Mammary epithelial cell (primary cell): ENCODE results near the gene CTU2.

ENCODE experiments used
- CTCF ChIP-seq, 2 donors: IDR thresholded peaks in 1 of 2; conservative IDR thresholded peaks in 1 of 2; 2 replicates each; pipeline ENCODE4 v1.5.1; 2011 to 2012; ENCODE audit warnings: inconsistent platforms in 2 of 2, low read length in 2 of 2, mild to moderate bottlenecking in 2 of 2, control low read depth in 1 of 2, low read depth in 1 of 2; ENCODE audit not compliant: insufficient read depth in 1 of 2; ENCODE audit errors: extremely low read depth in 1 of 2
- EZH2 ChIP-seq: IDR thresholded peaks from 2 replicates; pipeline ENCODE4 v1.6.1; 2012; ENCODE audit warnings: low read length, inconsistent platforms, borderline replicate concordance

GRCh38 chr16:88693420-88694177, 12.7 kb upstream of the CTU2 start:
- TF ChIP-seq CTCF (conservative IDR thresholded peaks at IDR 0.05 in 1 of 2, IDR thresholded peaks at IDR 0.05 in 1 of 2; ENCODE audit: extremely low read depth in 1 of 2, insufficient read depth in 1 of 2, low read depth in 1 of 2, low read length in 2 of 2) (no peak), EZH2 (no peak)
